K562 (cell line): ENCODE data around the gene TMEM181. TPM values are rescaled to one million over a fixed set of nuclear protein-coding genes. Genes with fewer than 3 reads are reported as not detected.

ENCODE experiments used
- BRF1 ChIP-seq: IDR thresholded peaks from 3 replicates; pipeline ENCODE4 v1.6.1; 2011; ENCODE audit warnings: borderline replicate concordance, mild to moderate bottlenecking; ENCODE audit not compliant: insufficient read length; ENCODE audit errors: extremely low read depth
- CBFB ChIP-seq: sonication (generic); formaldehyde crosslinking; IDR thresholded peaks from 2 replicates; pipeline ENCODE4 v1.4.0; 2020; ENCODE audit warnings: mild to moderate bottlenecking, missing genetic modification reagents
- CHD1 ChIP-seq: fragments of 200-600 bp; sonication (generic); IDR thresholded peaks from one replicate; pipeline ENCODE4 v1.6.1; 2012; ENCODE audit warnings: mild to moderate bottlenecking, moderate library complexity, low read length, inconsistent platforms
- EGR1 ChIP-seq: fragments of 450-650 bp; conservative IDR thresholded peaks from 2 replicates; pipeline ENCODE4 v1.6.1; 2017; ENCODE audit warnings: mild to moderate bottlenecking
- MCM2 ChIP-seq: fragments of 450-650 bp; IDR thresholded peaks from 2 replicates; pipeline ENCODE4 v1.6.1; 2017; ENCODE audit warnings: low read depth, mild to moderate bottlenecking
- MTA1 ChIP-seq: fragments of 450-650 bp; IDR thresholded peaks from 2 replicates; pipeline ENCODE4 v1.6.1; 2017; ENCODE audit warnings: borderline replicate concordance
- MTA2 ChIP-seq: fragments of 450-650 bp; IDR thresholded peaks from 2 replicates; pipeline ENCODE4 v1.6.1; 2016; ENCODE audit warnings: low read depth
- PRPF4 ChIP-seq: fragments of 200-400 bp; formaldehyde crosslinking; IDR thresholded peaks from one replicate; pipeline ENCODE4 v1.6.1; 2017; ENCODE audit warnings: low read length, low read depth, mild to moderate bottlenecking; ENCODE audit not compliant: insufficient read depth, poor library complexity, severe bottlenecking
- RBM15 ChIP-seq: fragments of 200-400 bp; formaldehyde crosslinking; IDR thresholded peaks from 2 replicates; pipeline ENCODE4 v1.6.1; 2018; ENCODE audit warnings: mild to moderate bottlenecking, low read length, moderate library complexity; ENCODE audit not compliant: insufficient read depth
- SOX6 ChIP-seq: fragments of 450-650 bp; IDR thresholded peaks from 2 replicates; pipeline ENCODE4 v1.6.1; 2014; ENCODE audit warnings: mild to moderate bottlenecking
- STAG1 ChIP-seq: sonication (generic); formaldehyde crosslinking; IDR thresholded peaks from 2 replicates; pipeline ENCODE4 v1.5.0; 2020; ENCODE audit warnings: missing genetic modification reagents, borderline replicate concordance
- TCFL5 ChIP-seq: fragments of 250-450 bp; sonication (Bioruptor Pico); conservative IDR thresholded peaks from 2 replicates; pipeline ENCODE4 v1.6.1; 2021; ENCODE audit warnings: mild to moderate bottlenecking, moderate library complexity, matching md5 sums
- ZNF24 ChIP-seq: fragments of 450-650 bp; IDR thresholded peaks from 2 replicates; pipeline ENCODE4 v1.6.1; 2016
- ZNF282 ChIP-seq: sonication (generic); formaldehyde crosslinking; IDR thresholded peaks from 2 replicates; pipeline ENCODE4 v1.8.1; 2023; ENCODE audit warnings: missing genetic modification reagents
- ZSCAN32 ChIP-seq: fragments of 450-650 bp; formaldehyde crosslinking; IDR thresholded peaks from 2 replicates; pipeline ENCODE4 v1.4.0; 2020; ENCODE audit warnings: mild to moderate bottlenecking, moderate library complexity
- polyA plus RNA-seq, 8 experiments: library from polyadenylated mRNA; depleted of rRNA in 4 of 8; stranded (reverse) in 5 of 8; unstranded in 3 of 8; fragments of >200 nt; fragmentation: Nextera tagmentation in 2 of 8; fragmentation: Illumina TruSeq in 1 of 8; extraction: Ambion mirVana in 2 of 8; extraction: Trizol in 1 of 8; gene quantifications; 2 replicates each; pipeline versions ENCODE4 v1.2.1 to v1.2.3, GENCODE V29; 2011 to 2014; ENCODE audit warnings: inconsistent platforms in 1 of 8, missing spikeins in 1 of 8
- total RNA-seq, 7 experiments: library from RNA; depleted of rRNA in 6 of 7; stranded (reverse); fragments of >200 nt in 6 of 7; fragmentation: Illumina TruSeq in 2 of 7; extraction: Trizol in 2 of 7; gene quantifications; 2 replicates each; pipeline versions ENCODE4 v1.2.1 to v1.2.3, GENCODE V29; 2011 to 2021; ENCODE audit warnings: low replicate concordance in 1 of 7
- TF ChIP-seq, protein P1 (sequence below): sonication (generic); formaldehyde crosslinking; IDR thresholded peaks from 2 replicates; pipeline ENCODE4 v1.8.1; 2023; ENCODE audit warnings: mild to moderate bottlenecking, missing genetic modification reagents
- TF ChIP-seq, protein P2 (sequence below): conservative IDR thresholded peaks from 2 replicates; pipeline ENCODE4 v1.6.1; 2011; ENCODE audit warnings: low read depth, mild to moderate bottlenecking, low read length; ENCODE audit not compliant: control insufficient read depth
- TF ChIP-seq, protein P3 (sequence below), 3 experiments: IDR thresholded peaks in 2 of 3; conservative IDR thresholded peaks in 1 of 3; 2 replicates each; pipeline ENCODE4 v1.5.1; 2011 to 2012; ENCODE audit warnings: low read length in 3 of 3, mild to moderate bottlenecking in 3 of 3, control low read depth in 2 of 3, improper control_type of control experiment in 1 of 3, inconsistent platforms in 1 of 3, low read depth in 1 of 3, mixed read lengths in 1 of 3, moderate library complexity in 1 of 3; ENCODE audit not compliant: insufficient read depth in 2 of 3
- TF ChIP-seq, protein P4 (sequence below): sonication (generic); formaldehyde crosslinking; IDR thresholded peaks from 2 replicates; pipeline ENCODE4 v1.8.0; 2022; ENCODE audit warnings: mild to moderate bottlenecking, missing genetic modification reagents
- TF ChIP-seq, protein P5 (sequence below): fragments of 250-450 bp; sonication (Bioruptor Pico); IDR thresholded peaks from 2 replicates; pipeline ENCODE4 v1.5.0; 2020; ENCODE audit warnings: mild to moderate bottlenecking

TMEM181 gene
- total and polyA plus RNA-seq, 9 of the 15 experiments (the other 6 are each of a cell fraction or from before 2014, with no cell fraction given) = 5.6 to 27.2 (median 19.9) TPM

DNA sequence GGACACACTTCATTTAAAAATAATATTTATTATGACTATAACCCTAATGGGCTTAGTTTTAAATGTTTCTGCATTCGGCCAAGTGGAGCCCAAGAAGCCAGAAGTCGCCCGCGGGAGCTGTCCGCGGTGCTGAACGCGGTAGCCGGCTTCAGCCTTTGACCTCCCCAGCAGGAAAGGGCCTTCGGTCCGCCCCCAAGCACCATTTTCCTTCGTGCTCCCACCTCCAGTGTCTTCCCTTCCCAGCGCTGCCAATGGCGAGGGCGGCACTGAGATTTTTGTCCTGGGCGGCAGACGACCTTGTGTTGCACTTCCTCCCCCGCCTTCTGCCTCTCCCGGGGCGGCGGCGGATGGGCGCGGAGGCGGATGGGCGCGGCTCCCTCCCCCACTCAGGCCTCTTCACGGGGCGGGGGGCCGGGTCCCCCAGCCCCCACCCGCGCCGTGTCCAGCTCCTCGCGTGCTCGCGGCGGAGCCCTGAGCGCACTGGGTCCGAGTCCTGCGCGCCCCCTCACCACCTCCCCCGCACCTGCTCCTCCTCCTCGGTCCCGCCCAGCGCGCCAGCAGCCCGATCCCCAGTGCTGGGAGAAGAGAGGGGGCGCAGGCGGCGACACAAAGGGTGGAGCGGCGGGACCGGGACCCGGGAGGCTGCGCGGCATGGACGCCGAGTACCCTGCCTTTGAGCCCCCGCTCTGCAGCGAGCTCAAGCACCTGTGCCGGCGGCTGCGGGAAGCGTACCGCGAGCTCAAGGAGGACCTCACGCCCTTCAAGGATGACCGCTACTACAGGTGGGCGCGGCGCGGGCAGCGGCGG lies 23.6 kb upstream of the TMEM181 start (continued):
- TF ChIP-seq, protein P1, sequence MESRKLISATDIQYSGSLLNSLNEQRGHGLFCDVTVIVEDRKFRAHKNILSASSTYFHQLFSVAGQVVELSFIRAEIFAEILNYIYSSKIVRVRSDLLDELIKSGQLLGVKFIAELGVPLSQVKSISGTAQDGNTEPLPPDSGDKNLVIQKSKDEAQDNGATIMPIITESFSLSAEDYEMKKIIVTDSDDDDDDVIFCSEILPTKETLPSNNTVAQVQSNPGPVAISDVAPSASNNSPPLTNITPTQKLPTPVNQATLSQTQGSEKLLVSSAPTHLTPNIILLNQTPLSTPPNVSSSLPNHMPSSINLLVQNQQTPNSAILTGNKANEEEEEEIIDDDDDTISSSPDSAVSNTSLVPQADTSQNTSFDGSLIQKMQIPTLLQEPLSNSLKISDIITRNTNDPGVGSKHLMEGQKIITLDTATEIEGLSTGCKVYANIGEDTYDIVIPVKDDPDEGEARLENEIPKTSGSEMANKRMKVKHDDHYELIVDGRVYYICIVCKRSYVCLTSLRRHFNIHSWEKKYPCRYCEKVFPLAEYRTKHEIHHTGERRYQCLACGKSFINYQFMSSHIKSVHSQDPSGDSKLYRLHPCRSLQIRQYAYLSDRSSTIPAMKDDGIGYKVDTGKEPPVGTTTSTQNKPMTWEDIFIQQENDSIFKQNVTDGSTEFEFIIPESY (CRISPR knock-in tag) = peak; percentile 63; the same call in 1 of the 2 replicates
- TF ChIP-seq, protein P2, sequence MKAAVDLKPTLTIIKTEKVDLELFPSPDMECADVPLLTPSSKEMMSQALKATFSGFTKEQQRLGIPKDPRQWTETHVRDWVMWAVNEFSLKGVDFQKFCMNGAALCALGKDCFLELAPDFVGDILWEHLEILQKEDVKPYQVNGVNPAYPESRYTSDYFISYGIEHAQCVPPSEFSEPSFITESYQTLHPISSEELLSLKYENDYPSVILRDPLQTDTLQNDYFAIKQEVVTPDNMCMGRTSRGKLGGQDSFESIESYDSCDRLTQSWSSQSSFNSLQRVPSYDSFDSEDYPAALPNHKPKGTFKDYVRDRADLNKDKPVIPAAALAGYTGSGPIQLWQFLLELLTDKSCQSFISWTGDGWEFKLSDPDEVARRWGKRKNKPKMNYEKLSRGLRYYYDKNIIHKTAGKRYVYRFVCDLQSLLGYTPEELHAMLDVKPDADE = 0 out of 2 replicates have a peak, but pooled peaks have one; percentile 34
- no peak for TF ChIP-seq MTA2
- TF ChIP-seq CBFB (CRISPR knock-in tag) = no peak
- TF ChIP-seq ZNF24 = no peak
- TF ChIP-seq, protein P3, sequence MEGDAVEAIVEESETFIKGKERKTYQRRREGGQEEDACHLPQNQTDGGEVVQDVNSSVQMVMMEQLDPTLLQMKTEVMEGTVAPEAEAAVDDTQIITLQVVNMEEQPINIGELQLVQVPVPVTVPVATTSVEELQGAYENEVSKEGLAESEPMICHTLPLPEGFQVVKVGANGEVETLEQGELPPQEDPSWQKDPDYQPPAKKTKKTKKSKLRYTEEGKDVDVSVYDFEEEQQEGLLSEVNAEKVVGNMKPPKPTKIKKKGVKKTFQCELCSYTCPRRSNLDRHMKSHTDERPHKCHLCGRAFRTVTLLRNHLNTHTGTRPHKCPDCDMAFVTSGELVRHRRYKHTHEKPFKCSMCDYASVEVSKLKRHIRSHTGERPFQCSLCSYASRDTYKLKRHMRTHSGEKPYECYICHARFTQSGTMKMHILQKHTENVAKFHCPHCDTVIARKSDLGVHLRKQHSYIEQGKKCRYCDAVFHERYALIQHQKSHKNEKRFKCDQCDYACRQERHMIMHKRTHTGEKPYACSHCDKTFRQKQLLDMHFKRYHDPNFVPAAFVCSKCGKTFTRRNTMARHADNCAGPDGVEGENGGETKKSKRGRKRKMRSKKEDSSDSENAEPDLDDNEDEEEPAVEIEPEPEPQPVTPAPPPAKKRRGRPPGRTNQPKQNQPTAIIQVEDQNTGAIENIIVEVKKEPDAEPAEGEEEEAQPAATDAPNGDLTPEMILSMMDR (IDR thresholded peaks at IDR 0.05 in 2 of 3, conservative IDR thresholded peaks at IDR 0.05 in 1 of 3; ENCODE audit: insufficient read depth in 2 of 3, low read depth in 1 of 3, low read length in 3 of 3) = no peak
- peak; percentile 38 for TF ChIP-seq STAG1 (CRISPR knock-in tag)
- TF ChIP-seq MTA1 = no peak
- TF ChIP-seq BRF1 = no peak
- TF ChIP-seq PRPF4 = no peak
- TF ChIP-seq, protein P4, sequence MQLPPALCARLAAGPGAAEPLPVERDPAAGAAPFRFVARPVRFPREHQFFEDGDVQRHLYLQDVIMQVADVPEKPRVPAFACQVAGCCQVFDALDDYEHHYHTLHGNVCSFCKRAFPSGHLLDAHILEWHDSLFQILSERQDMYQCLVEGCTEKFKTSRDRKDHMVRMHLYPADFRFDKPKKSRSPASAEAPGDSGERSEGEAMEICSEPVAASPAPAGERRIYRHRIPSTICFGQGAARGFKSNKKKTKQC (CRISPR knock-in tag) = peak; percentile 97
- no peak for TF ChIP-seq TCFL5 (CRISPR knock-in tag)
- no peak for TF ChIP-seq RBM15
- TF ChIP-seq SOX6 = no peak
- no peak for TF ChIP-seq MCM2
- TF ChIP-seq EGR1 = peak; percentile 96
- no peak for TF ChIP-seq CHD1
- TF ChIP-seq, protein P5, sequence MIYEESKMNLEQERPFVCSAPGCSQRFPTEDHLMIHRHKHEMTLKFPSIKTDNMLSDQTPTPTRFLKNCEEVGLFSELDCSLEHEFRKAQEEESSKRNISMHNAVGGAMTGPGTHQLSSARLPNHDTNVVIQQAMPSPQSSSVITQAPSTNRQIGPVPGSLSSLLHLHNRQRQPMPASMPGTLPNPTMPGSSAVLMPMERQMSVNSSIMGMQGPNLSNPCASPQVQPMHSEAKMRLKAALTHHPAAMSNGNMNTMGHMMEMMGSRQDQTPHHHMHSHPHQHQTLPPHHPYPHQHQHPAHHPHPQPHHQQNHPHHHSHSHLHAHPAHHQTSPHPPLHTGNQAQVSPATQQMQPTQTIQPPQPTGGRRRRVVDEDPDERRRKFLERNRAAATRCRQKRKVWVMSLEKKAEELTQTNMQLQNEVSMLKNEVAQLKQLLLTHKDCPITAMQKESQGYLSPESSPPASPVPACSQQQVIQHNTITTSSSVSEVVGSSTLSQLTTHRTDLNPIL = no peak
- TF ChIP-seq ZNF282 = no peak
- TF ChIP-seq ZSCAN32 (CRISPR knock-in tag) = no peak
